Measurements from ENCODE around the gene MYH3.

- no peak for TF ChIP-seq EZH2 (IDR thresholded peaks at IDR 0.05)
- no peak for TF ChIP-seq POLR2AphosphoS5 (IDR thresholded peaks at IDR 0.05; ENCODE audit: borderline replicate concordance, low read depth, low read length)
- no peak for TF ChIP-seq FOXP2 (optimal IDR thresholded peaks at IDR 0.05; ENCODE audit: control extremely low read depth, extremely low read length, insufficient read depth)
Measured at GRCh38 chr17:10673312-10673711, 16.2 kb upstream of the MYH3 start.

Measured in SK-N-MC (cell line).